HCT116 (cell line): Measurements from ENCODE around the gene CFDP1.

ENCODE experiments used
- CTCF ChIP-seq, 3 experiments: fragments of 200-600 bp in 1 of 3; sonication (generic) in 1 of 3; IDR thresholded peaks in 2 of 3; conservative IDR thresholded peaks in 1 of 3; 2 replicates each; pipeline ENCODE4 v1.5.1; 2012 to 2017; ENCODE audit warnings: low read depth in 2 of 3, low read length in 2 of 3, antibody characterized with exemption in 1 of 3, borderline replicate concordance in 1 of 3, control low read depth in 1 of 3, mild to moderate bottlenecking in 1 of 3, mixed read lengths in 1 of 3, mixed run types in 1 of 3, moderate library complexity in 1 of 3; ENCODE audit not compliant: insufficient read depth in 1 of 3
- ELF1 ChIP-seq: IDR thresholded peaks from 2 replicates; pipeline ENCODE4 v1.6.1; 2012; ENCODE audit warnings: low read depth, borderline replicate concordance
- EZH2 ChIP-seq: fragments of 200-600 bp; sonication (generic); IDR thresholded peaks from 2 replicates; pipeline ENCODE4 v1.6.1; 2017; ENCODE audit warnings: antibody characterized with exemption, mixed run types
- SP1 ChIP-seq: IDR thresholded peaks from 2 replicates; pipeline ENCODE4 v1.6.1; 2012; ENCODE audit warnings: low read depth

GRCh38 chr16:75301804-75302203 is 131.5 kb downstream of the CFDP1 start:
- TF ChIP-seq CTCF (IDR thresholded peaks at IDR 0.05 in 2 of 3, conservative IDR thresholded peaks at IDR 0.05 in 1 of 3; ENCODE audit: borderline replicate concordance in 1 of 3, insufficient read depth in 1 of 3, low read depth in 2 of 3, low read length in 2 of 3): no peak
- no peak for TF ChIP-seq ELF1
- TF ChIP-seq SP1: no peak
- no peak for TF ChIP-seq EZH2
